Mesendoderm (in vitro differentiated cells): Measurements from ENCODE around the gene IQGAP2.

Source experiments
- DNase-seq: peaks from one replicate; pipeline ENCODE4 v3.0.0; 2013
- H2AK5ac ChIP-seq: 2 replicates; pipeline ENCODE4 v1.6.1; 2013; ENCODE audit warnings: low read length, inconsistent platforms
- H2BK120ac ChIP-seq: 2 replicates; pipeline ENCODE4 v1.6.1; 2013; ENCODE audit warnings: low read depth, mild to moderate bottlenecking, low read length, moderate library complexity, mixed read lengths
- H2BK15ac ChIP-seq: replicated peaks from 2 replicates; pipeline ENCODE4 v1.6.1; 2013; ENCODE audit warnings: low read depth, mild to moderate bottlenecking, moderate library complexity
- H2BK5ac ChIP-seq: 2 replicates; pipeline ENCODE4 v1.6.1; 2013; ENCODE audit warnings: low read length, inconsistent platforms
- H3K18ac ChIP-seq: 2 replicates; pipeline ENCODE4 v1.6.1; 2013; ENCODE audit warnings: mild to moderate bottlenecking, low read length, mixed read lengths
- H3K23ac ChIP-seq: one replicate; pipeline ENCODE4 v1.6.1; 2013; ENCODE audit warnings: low read length
- H3K27ac ChIP-seq: 2 replicates; pipeline ENCODE4 v1.5.1; 2013; ENCODE audit warnings: low read depth, mild to moderate bottlenecking, inconsistent platforms, low read length, moderate library complexity
- H3K27me3 ChIP-seq: 2 replicates; pipeline ENCODE4 v1.6.1; 2013; ENCODE audit warnings: low read length, control low read depth, mild to moderate bottlenecking, inconsistent platforms; ENCODE audit not compliant: insufficient read depth, poor library complexity
- H3K36me3 ChIP-seq: 2 replicates; pipeline ENCODE4 v1.6.1; 2013; ENCODE audit warnings: low read length, inconsistent platforms; ENCODE audit not compliant: control insufficient read depth, insufficient read depth
- H3K4ac ChIP-seq: one replicate; pipeline ENCODE4 v1.6.1; 2013; ENCODE audit warnings: low read depth, mild to moderate bottlenecking, low read length, moderate library complexity
- H3K4me1 ChIP-seq: 2 replicates; pipeline ENCODE4 v1.6.1; 2013; ENCODE audit warnings: low read depth, low read length, inconsistent platforms; ENCODE audit not compliant: control insufficient read depth
- H3K4me2 ChIP-seq: 2 replicates; pipeline ENCODE4 v1.6.1; 2013; ENCODE audit warnings: low read length
- H3K4me3 ChIP-seq: 2 replicates; pipeline ENCODE4 v1.5.1; 2013; ENCODE audit warnings: mild to moderate bottlenecking, low read length
- H3K56ac ChIP-seq: one replicate; pipeline ENCODE4 v1.6.1; 2013; ENCODE audit warnings: low read length
- H3K79me1 ChIP-seq: 2 replicates; pipeline ENCODE4 v1.6.1; 2013; ENCODE audit warnings: low read length, inconsistent platforms
- H3K79me2 ChIP-seq: 2 replicates; pipeline ENCODE4 v1.6.1; 2013; ENCODE audit warnings: mild to moderate bottlenecking, low read length; ENCODE audit not compliant: control insufficient read depth, insufficient read depth
- H3K9ac ChIP-seq: 2 replicates; pipeline ENCODE4 v1.6.1; 2013; ENCODE audit warnings: low read length, inconsistent platforms
- H4K5ac ChIP-seq: one replicate; pipeline ENCODE4 v1.6.1; 2013; ENCODE audit warnings: low read length
- H4K8ac ChIP-seq: one replicate; pipeline ENCODE4 v1.6.1; 2013; ENCODE audit warnings: low read depth, mild to moderate bottlenecking, control low read depth, low read length, moderate library complexity
- WGBS: extraction: QIAGEN DNeasy Blood & Tissue Kit; methylation state at CpG from one replicate; pipeline ENCODE4 v1.1.7; 2013; ENCODE audit warnings: low lambda C conversion rate, missing lambda C conversion rate; ENCODE audit not compliant: insufficient coverage; ENCODE audit errors: extremely low coverage; 5-methylcytosine and 5-hydroxymethylcytosine counted together

Gene IQGAP2

GRCh38 chr5:76685704-76686103, 282.6 kb downstream of the IQGAP2 start:
- no peak overlapping the region for H2BK15ac ChIP-seq
- no peak overlapping the region for H2BK5ac ChIP-seq
- H3K56ac ChIP-seq = no peak overlapping the region
- no peak overlapping the region for H2AK5ac ChIP-seq
- no peak overlapping the region for H4K8ac ChIP-seq
- no peaks in the 10 kb centered on the region for H3K79me1 ChIP-seq
- DNase-seq = no peak
- H3K23ac ChIP-seq = no peak overlapping the region
- no peak overlapping the region for H3K18ac ChIP-seq
- no peak overlapping the region for H3K4me2 ChIP-seq
- no peak overlapping the region for H4K5ac ChIP-seq
- H3K27me3 ChIP-seq = no peaks in the 10 kb centered on the region
- H3K9ac ChIP-seq = no peak overlapping the region
- H3K36me3 ChIP-seq = no peaks in the 10 kb centered on the region
- H3K4ac ChIP-seq = no peak overlapping the region
- no peak overlapping the region for H2BK120ac ChIP-seq
- no peaks in the 10 kb centered on the region for H3K4me1 ChIP-seq
- H3K79me2 ChIP-seq = no peaks in the 10 kb centered on the region
- H3K4me3 ChIP-seq = no peak overlapping the region
- no peak overlapping the region for H3K27ac ChIP-seq
- no CpG with 5 or more reads among the region's 3 CpGs for WGBS

GRCh38 chr5:76688212-76688611, 285.1 kb downstream of the IQGAP2 start:
- WGBS = no CpG with 5 or more reads among the region's 1 CpG
- Histone ChIP-seq H3K79me1 (no peaks in the 10 kb centered on the region), H3K23ac (no peak overlapping the region), H2BK120ac (no peak overlapping the region), H3K18ac (no peak overlapping the region), H4K5ac (no peak overlapping the region), H3K27me3 (no peaks in the 10 kb centered on the region), H3K9ac (no peak overlapping the region), H3K79me2 (no peaks in the 10 kb centered on the region), H3K4me3 (no peak overlapping the region), H3K36me3 (no peaks in the 10 kb centered on the region), H2BK5ac (no peak overlapping the region), H2AK5ac (no peak overlapping the region), H3K4me2 (no peak overlapping the region), H3K27ac (no peak overlapping the region), H3K4ac (no peak overlapping the region), H3K4me1 (no peaks in the 10 kb centered on the region), H2BK15ac (no peak overlapping the region), H4K8ac (no peak overlapping the region), H3K56ac (no peak overlapping the region)
- DNase-seq = no peak

- Histone ChIP-seq H3K9ac (no peak overlapping the region), H3K18ac (no peak overlapping the region), H3K23ac (no peak overlapping the region), H3K79me1 (no peaks in the 10 kb centered on the region), H2AK5ac (no peak overlapping the region), H3K4me2 (no peak overlapping the region), H3K56ac (no peak overlapping the region), H2BK15ac (no peak overlapping the region), H3K36me3 (no peaks in the 10 kb centered on the region), H3K4me1 (no peaks in the 10 kb centered on the region), H3K4me3 (no peak overlapping the region), H3K79me2 (no peaks in the 10 kb centered on the region), H2BK5ac (no peak overlapping the region), H3K27me3 (no peaks in the 10 kb centered on the region), H4K8ac (no peak overlapping the region), H4K5ac (no peak overlapping the region), H2BK120ac (no peak overlapping the region), H3K27ac (no peak overlapping the region), H3K4ac (no peak overlapping the region)
- no peak for DNase-seq
- WGBS = no CpG with 5 or more reads among the region's 3 CpGs
Observed at GRCh38 chr5:76688836-76689235, 285.8 kb downstream of the IQGAP2 start.

- no peak overlapping the region for H4K8ac ChIP-seq
- H3K79me1 ChIP-seq = no peaks in the 10 kb centered on the region
- no peak overlapping the region for H2BK5ac ChIP-seq
- no peak overlapping the region for H3K27ac ChIP-seq
- H3K4ac ChIP-seq = no peak overlapping the region
- no peak overlapping the region for H4K5ac ChIP-seq
- no peak overlapping the region for H3K23ac ChIP-seq
- no peaks in the 10 kb centered on the region for H3K27me3 ChIP-seq
- H3K18ac ChIP-seq = no peak overlapping the region
- H3K36me3 ChIP-seq = no peaks in the 10 kb centered on the region
- no peaks in the 10 kb centered on the region for H3K79me2 ChIP-seq
- H2BK120ac ChIP-seq = no peak overlapping the region
- H3K9ac ChIP-seq = no peak overlapping the region
- DNase-seq = no peak
- no CpG with 5 or more reads among the region's 3 CpGs for WGBS
- no peak overlapping the region for H2AK5ac ChIP-seq
- no peak overlapping the region for H3K4me2 ChIP-seq
- no peak overlapping the region for H3K56ac ChIP-seq
- H3K4me3 ChIP-seq = no peak overlapping the region
- no peaks in the 10 kb centered on the region for H3K4me1 ChIP-seq
- peak overlapping the region; percentile 36 for H2BK15ac ChIP-seq
Observed at GRCh38 chr5:76689321-76690036, 286.4 kb downstream of the IQGAP2 start.

GRCh38 chr5:76690037-76690679, 287.1 kb downstream of the IQGAP2 start:
- H2BK120ac ChIP-seq = no peak overlapping the region
- no peaks in the 10 kb centered on the region for H3K4me1 ChIP-seq
- H3K79me1 ChIP-seq = no peaks in the 10 kb centered on the region
- no peaks in the 10 kb centered on the region for H3K79me2 ChIP-seq
- H3K4me3 ChIP-seq = no peak overlapping the region
- WGBS = no CpG with 5 or more reads among the region's 3 CpGs
- no peak overlapping the region for H3K56ac ChIP-seq
- H2BK15ac ChIP-seq = no peak overlapping the region
- no peak overlapping the region for H3K4ac ChIP-seq
- no peak overlapping the region for H3K18ac ChIP-seq
- no peak overlapping the region for H3K4me2 ChIP-seq
- H3K23ac ChIP-seq = no peak overlapping the region
- no peak overlapping the region for H3K27ac ChIP-seq
- H4K8ac ChIP-seq = no peak overlapping the region
- no peak for DNase-seq
- H2BK5ac ChIP-seq = no peak overlapping the region
- H3K36me3 ChIP-seq = no peaks in the 10 kb centered on the region
- H2AK5ac ChIP-seq = no peak overlapping the region
- H3K27me3 ChIP-seq = no peaks in the 10 kb centered on the region
- no peak overlapping the region for H3K9ac ChIP-seq
- no peak overlapping the region for H4K5ac ChIP-seq
